Activated effector memory CD4-positive, alpha-beta T cell treated with anti-CD3 and anti-CD28 coated beads, Interleukin-2, amount 50 U/mL, for 16 hours (primary cell): Measurements from ENCODE around the gene TEX22.

Experiments
- DNase-seq: peaks from one replicate; pipeline ENCODE4 v3.0.0-alpha.2; 2020

Gene TEX22

DNA sequence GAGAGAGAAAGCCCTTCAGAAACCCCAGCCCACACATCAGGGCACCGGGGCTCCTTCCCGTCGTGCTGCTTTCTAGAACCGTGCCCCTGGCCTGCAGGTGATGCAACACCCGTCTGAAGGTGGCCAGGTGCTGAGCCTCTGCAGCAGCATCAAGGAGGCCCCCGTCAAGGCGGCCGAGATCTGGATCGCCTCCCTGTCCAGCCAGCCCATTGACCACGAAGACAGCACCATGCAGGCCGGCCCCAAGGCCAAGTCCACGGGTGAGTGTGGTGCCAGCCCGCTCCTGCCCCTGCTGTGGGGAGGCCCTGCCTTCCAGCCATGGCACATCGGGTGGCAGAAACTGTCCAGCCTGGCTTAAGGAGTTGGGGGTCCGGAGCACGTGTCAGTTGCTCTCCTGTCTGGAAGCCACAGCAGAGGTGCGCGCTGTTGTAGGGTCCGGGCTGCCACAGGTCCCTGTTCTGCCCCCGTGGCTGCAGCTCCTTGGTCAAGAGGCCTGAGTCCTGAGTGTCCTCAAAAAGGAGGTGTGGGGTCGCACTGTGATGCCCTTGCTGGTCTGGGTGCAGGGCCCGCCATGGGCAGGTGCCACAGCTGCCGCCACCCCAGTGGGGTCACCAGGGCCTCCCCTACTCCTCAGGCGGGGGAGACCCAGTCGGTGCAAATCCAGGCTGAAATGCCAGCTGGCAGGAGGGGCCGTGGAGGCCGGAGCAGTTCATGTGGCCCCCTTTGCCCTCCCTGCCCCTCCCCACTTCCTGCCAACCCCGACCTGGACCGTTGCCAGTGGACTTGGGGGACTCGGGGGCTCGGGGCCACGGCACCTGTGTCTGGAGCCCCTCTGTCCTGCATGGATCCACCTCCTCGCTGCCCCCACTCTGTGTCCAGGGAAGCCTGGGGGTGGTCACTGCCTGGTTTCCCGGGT lies 31.0 kb upstream of the TEX22 start:
- no peak for DNase-seq

DNA sequence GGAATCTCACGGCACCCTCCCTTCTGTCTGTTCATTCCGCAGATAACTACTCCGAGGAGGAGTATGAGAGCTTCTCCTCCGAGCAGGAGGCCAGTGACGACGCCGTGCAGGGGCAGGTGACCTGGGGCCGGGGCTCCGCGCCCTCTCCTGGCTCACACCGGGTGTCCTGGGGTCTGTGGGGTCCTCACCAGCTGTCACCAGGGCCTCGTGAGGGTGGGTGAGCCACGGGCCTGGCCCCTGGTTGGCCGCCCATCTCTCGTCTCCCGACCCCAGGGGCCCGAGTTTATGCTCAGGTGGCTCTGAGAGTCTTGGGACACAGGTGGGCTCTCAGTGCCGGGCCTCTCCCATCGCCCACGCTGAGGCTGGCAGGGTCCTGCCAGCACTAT lies 30.3 kb upstream of the TEX22 start:
- no peak for DNase-seq

- DNase-seq: no peak
These were observed 29.9 kb upstream of the TEX22 start for GRCh38 chr14:105368426-105368825.

DNA sequence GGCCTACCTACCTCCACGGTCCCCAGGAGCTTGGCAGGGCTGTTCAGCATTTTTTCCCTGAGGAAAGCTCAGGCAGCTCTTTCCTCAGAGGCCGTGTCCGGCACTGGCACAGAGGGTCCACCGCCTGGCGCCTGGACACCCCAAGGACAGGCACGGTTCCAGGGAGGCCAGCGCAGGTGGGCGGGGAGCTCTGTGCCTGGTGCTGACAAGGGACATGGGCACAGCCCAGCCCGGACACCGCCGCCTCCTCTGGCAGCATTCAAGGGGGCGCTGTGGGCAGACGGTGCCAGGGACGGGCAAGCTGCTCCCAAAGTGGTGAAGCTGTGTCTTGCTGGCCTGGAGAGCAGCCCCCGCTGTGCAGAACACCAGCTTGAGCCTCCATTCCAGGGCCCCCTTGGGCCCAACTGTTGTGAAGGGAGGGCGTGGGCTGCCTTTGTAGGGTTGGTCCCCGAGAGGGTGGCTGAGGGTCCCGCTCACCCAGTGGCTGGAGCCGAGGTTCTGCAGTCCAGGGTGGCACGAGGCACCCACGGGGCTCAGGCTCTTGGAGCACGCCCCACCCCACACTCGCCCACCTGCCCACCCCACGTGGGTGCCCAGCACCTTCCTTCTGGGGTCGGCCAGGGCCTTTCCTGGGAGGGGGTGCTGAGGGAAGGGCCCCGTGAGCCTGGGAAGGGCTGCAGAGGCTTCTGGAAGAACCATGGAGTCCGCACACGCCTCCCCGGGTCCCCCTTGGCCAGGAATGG lies 29.3 kb upstream of the TEX22 start:
- no peak for DNase-seq

DNA sequence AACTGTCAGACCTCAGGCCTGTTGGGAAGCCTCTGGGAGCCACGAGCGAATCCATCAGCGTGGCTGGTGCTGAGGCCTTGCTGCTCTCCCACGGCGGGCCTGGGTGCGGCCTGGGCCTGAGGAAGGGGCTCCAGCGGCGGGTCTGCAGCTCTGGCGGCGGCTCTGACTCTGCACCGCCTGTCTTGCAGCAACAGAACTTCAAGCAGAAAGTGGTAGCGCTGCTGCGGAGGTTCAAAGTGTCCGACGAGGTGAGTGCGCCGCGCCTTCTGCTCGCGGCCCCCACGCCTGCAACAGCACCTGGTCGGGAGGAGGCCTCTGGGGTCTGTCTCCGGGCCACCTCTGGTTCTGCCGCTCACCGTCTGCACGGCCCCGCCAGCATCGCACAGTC lies 28.7 kb upstream of the TEX22 start:
- DNase-seq: no peak

- no peak for DNase-seq
These were observed 23.9 kb upstream of the TEX22 start for GRCh38 chr14:105374389-105374788.

- DNase-seq: peak; percentile 67
These were observed 22.7 kb upstream of the TEX22 start for GRCh38 chr14:105375635-105376057.

DNA sequence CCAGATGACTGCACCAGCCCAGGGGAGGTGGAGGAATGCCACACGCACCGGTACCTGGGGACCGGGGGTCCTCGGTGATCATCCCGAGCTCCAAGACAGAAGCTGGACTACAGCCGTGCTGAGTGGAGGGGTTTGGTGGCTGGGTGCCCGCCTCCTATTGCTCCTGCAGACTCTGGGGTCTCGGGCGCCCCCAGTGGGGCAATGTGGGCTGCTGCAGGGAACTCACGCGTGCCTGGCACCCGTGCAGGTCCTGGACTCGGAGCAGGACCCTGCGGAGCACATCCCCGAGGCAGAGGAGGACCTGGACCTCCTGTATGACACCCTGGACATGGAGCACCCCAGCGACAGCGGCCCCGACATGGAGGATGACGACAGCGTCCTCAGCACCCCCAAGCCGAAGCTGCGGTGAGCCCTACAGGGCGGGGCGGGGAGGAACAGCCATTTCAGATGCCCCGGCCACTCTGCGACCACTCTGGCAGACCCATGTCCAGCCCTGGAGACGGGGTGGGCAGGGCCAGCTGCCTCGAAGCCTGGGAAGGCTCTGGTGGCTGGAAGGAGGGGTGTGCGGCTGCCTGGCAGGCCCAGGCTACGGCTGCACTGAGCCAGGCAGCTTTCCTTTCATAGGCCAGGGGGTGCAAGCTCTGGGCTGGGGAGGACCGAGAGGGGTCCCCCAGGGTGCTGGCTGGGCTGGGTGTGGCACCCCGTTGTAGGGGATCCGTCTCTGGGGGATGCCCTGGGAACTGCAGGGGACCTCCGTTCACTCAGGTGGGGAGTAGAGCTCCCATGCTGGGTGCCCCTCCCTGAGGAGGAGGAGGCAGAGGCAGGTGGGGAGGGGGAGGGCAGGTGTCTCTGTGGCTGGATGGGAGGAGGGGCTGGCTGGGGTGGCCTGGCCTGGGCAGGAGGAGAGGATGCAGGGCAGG lies 21.6 kb upstream of the TEX22 start:
- no peak for DNase-seq

DNA sequence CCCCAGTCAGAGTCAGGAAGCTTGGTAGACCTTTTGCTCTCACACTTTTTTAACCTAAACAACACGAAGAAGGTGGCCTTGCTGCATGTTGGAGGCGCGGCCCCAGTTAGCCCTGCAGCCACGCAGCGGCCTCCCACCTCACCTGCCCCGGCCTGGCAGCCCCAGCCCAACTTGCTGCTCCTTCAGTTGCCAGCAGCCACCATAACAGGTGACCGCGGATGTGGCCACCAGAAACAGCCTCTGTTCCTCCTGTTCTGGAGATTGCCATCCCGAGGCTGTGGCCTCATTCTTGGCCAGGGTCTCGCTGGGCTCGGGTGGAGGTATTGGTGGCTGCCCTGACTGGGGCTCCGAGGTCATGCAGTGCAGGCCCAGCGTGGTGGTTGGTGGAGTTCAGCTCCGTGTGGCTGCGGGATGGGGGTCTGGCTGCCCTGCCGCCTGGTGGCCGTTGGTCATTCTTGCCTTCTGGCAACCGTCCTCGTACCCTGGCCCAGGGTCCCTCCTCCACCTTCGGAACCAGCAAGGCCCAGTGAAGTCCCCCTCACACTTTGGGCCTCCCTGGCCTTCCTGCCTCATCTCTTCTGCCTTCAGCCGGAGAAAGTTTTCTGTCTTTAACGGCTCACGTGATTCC lies 20.7 kb upstream of the TEX22 start:
- no peak for DNase-seq

- DNase-seq: no peak
These were observed 20.1 kb upstream of the TEX22 start for GRCh38 chr14:105378199-105378598.

DNA sequence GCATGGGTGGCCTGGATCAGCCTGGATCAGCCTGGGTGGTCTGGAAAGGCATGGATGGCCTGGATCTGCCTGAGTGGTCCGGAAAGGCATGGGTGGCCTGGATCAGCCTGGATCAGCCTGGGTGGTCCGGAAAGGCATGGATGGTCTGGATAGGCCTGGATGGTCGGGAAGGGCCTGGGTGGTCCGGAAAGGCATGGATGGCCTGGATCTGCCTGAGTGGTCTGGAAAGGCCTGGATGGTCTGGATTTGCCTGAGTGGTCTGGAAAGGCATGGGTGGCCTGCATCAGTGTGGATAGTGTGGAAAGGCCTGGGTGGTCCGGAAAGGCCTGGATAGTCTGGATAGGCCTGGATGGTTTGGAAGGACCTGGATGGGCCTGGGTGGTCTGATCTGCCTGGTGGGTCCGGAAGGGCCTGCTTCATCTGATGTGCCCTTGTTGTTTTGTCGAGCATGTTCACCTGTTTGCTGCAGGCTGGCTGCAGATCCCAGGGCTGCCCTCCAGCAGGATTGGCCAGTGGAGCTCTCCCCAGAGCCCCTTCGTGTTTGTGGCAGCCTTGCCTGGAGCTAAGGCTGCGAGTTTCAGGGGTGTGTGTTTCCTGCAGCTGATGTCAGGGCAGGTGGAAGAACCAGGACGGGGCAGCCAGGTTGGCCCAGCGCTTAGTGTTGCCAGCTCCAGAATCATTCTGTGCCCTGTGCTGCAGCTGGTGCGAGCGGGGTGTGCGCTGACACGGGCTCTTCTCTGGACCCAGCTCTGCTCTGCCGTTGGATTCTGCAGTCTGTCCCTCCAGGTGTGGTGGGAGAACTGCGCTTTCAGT lies 19.3 kb upstream of the TEX22 start:
- no peak for DNase-seq

- no peak for DNase-seq
These were observed 18.4 kb upstream of the TEX22 start for GRCh38 chr14:105379946-105380345.

- DNase-seq: no peak
These were observed 17.6 kb upstream of the TEX22 start for GRCh38 chr14:105380756-105381155.

GRCh38 chr14:105381446-105382342 lies 16.6 kb upstream of the TEX22 start:
- no peak for DNase-seq

GRCh38 chr14:105382343-105383082 lies 15.8 kb upstream of the TEX22 start:
- no peak for DNase-seq

GRCh38 chr14:105383083-105383730 lies 15.1 kb upstream of the TEX22 start:
- no peak for DNase-seq

GRCh38 chr14:105384041-105384557 lies 14.2 kb upstream of the TEX22 start:
- DNase-seq: no peak

GRCh38 chr14:105384605-105385321 lies 13.6 kb upstream of the TEX22 start:
- DNase-seq: no peak

DNA sequence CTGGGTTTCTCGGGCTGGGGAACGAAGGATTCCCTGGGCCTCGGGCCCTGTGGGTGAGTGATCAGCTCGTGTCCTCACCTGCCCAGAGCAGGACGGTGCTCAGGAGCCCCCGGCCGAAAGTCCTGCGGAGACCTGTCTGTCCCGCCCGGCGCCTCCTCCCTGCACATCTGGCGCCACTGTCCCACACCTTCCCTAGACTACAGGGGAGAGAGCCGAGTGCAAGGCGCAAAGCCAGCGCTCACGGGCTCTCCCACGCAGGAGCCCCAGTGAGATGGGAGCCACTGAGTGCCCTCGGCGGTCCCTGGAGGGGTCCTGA lies 13.1 kb upstream of the TEX22 start:
- no peak for DNase-seq
